ENCODE results near the gene MYO15A.

GRCh38 chr17:18228176-18228682 is 119.7 kb downstream of the MYO15A start:
- TF ChIP-seq, protein P1, sequence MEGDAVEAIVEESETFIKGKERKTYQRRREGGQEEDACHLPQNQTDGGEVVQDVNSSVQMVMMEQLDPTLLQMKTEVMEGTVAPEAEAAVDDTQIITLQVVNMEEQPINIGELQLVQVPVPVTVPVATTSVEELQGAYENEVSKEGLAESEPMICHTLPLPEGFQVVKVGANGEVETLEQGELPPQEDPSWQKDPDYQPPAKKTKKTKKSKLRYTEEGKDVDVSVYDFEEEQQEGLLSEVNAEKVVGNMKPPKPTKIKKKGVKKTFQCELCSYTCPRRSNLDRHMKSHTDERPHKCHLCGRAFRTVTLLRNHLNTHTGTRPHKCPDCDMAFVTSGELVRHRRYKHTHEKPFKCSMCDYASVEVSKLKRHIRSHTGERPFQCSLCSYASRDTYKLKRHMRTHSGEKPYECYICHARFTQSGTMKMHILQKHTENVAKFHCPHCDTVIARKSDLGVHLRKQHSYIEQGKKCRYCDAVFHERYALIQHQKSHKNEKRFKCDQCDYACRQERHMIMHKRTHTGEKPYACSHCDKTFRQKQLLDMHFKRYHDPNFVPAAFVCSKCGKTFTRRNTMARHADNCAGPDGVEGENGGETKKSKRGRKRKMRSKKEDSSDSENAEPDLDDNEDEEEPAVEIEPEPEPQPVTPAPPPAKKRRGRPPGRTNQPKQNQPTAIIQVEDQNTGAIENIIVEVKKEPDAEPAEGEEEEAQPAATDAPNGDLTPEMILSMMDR (conservative IDR thresholded peaks at IDR 0.05; ENCODE audit: low read depth in 2 of 2): no peak
- TF ChIP-seq POLR2AphosphoS5 (IDR thresholded peaks at IDR 0.05; ENCODE audit: low read depth): no peak

All from GM23338 (cell line).